Type B pancreatic cell (in vitro differentiated cells): ENCODE measurements around the gene OR1F1. TPM values are rescaled to one million over a fixed set of nuclear protein-coding genes. Genes with fewer than 3 reads are reported as not detected.

Source experiments
- DNase-seq: peaks from one replicate; pipeline ENCODE4 v3.0.0; 2021; ENCODE audit warnings: mixed read lengths; ENCODE audit not compliant: unreplicated experiment; ENCODE audit errors: extremely low spot score
- H3K27ac Mint-ChIP-seq: 2 replicates; pipeline ENCODE4 v1.8.0; 2021; ENCODE audit warnings: mild to moderate bottlenecking, mixed read lengths
- H3K27me3 Mint-ChIP-seq: 2 replicates; pipeline ENCODE4 v1.8.0; 2021; ENCODE audit warnings: mixed read lengths
- H3K36me3 Mint-ChIP-seq: 2 replicates; pipeline ENCODE4 v1.8.0; 2021; ENCODE audit warnings: mixed read lengths
- H3K4me1 Mint-ChIP-seq: one replicate; pipeline ENCODE4 v1.8.0; 2021; ENCODE audit warnings: mixed read lengths; ENCODE audit not compliant: unreplicated experiment
- H3K4me3 Mint-ChIP-seq: 2 replicates; pipeline ENCODE4 v1.8.0; 2021; ENCODE audit warnings: mild to moderate bottlenecking, mixed read lengths
- H3K9me3 Mint-ChIP-seq: 2 replicates; pipeline ENCODE4 v1.8.0; 2021; ENCODE audit warnings: mixed read lengths
- total RNA-seq: library from RNA; stranded (reverse); gene quantifications from 2 replicates; pipeline ENCODE4 v1.2.1, GENCODE V29; 2021; ENCODE audit warnings: low replicate concordance
- TF ChIP-seq, protein P1 (sequence below): fragments of 200-600 bp; sonication (generic); conservative IDR thresholded peaks from 2 replicates; pipeline ENCODE4 v1.5.0; 2021; ENCODE audit warnings: antibody characterized with exemption, mild to moderate bottlenecking

The OR1F1 gene
- total RNA-seq, 1 donor from 2014 or later = 0.34 TPM

DNA sequence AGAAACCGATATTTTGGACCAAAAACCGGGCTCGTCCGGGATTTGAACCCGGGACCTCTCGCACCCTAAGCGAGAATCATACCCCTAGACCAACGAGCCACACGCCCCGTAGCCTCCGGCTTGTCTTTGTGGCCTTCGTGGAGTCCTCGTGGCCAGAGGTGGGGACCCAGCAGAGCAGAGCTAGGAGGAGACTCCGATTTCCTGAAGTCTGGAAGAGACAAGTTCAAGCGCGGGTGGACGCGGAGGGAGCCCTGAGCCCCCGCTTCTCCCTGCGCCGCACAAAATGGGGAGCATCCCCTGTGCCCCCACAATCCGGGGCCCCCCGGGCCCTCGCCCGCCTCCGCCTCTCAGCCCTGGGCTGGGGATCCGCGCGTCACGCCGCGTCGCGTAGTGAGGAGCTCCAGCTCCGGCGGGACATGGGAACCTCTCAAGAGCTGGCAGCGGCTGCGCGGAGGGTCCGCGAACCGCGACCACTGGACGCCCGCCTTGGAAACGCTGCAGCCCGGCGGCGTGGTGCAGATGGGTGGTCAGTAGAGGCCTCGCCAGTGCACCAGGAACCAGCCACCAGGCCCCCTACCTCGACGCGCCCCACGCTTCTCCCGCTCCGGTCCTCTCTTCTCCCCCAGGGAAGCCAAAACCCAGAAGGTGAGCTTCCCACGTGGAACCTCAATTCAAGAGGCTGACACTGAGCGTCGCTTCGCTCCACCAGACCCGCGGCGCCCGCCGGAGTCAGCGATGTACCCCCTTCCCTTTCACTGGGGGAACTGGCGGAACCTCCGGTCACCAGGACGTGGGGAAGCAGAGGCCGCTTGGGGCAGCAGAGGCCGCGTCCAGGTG, 5.2 kb upstream of the OR1F1 start:
- TF ChIP-seq, protein P1, sequence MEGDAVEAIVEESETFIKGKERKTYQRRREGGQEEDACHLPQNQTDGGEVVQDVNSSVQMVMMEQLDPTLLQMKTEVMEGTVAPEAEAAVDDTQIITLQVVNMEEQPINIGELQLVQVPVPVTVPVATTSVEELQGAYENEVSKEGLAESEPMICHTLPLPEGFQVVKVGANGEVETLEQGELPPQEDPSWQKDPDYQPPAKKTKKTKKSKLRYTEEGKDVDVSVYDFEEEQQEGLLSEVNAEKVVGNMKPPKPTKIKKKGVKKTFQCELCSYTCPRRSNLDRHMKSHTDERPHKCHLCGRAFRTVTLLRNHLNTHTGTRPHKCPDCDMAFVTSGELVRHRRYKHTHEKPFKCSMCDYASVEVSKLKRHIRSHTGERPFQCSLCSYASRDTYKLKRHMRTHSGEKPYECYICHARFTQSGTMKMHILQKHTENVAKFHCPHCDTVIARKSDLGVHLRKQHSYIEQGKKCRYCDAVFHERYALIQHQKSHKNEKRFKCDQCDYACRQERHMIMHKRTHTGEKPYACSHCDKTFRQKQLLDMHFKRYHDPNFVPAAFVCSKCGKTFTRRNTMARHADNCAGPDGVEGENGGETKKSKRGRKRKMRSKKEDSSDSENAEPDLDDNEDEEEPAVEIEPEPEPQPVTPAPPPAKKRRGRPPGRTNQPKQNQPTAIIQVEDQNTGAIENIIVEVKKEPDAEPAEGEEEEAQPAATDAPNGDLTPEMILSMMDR = peak; percentile 41
- Mint-ChIP-seq H3K36me3 (no peaks in the 10 kb centered on the region), H3K9me3 (no peaks in the 10 kb centered on the region), H3K27me3 (peaks cover 94% of the 10 kb centered on the region), H3K27ac (peak overlapping the region; percentile 83), H3K4me1 (peaks cover 17% of the 10 kb centered on the region), H3K4me3 (peak overlapping the region; percentile 91)
- DNase-seq = no peak

DNA sequence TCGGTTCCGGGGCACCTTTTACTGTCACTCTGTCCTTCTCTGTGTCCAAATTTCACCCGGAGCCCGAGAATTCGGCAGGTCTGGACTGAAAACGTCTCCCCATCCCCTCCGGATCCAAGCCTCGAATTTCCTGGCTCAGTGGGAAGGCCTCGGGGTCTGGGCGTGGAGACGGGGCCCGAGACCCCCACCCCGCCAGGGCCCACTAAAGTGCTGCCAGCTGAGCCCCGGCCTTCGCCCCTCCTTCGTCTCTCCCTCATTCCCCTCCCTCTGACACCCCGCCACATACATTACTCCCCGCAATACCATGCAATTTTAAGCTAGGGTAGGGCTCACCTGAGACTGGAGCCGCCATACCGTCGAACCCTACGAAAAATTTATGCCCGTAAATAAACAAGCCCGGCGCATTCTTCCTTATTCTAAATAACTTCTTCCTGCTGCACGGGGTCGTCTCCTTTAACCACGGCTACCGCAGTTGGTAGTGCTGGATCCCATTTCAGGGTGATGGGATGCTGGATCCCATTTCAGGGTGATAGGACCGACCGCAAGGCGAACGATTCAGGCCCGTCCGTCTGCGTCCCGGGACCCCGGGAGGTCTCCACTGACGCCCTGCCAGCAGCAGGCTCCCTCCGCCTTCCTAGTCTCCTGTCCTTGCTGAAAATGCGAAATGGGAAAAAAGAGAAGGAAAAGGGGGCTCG, 4.4 kb upstream of the OR1F1 start:
- Mint-ChIP-seq H3K4me3 (peak overlapping the region; percentile 91), H3K4me1 (peaks cover 17% of the 10 kb centered on the region), H3K9me3 (no peaks in the 10 kb centered on the region), H3K27ac (peak overlapping the region; percentile 63), H3K27me3 (peaks cover 93% of the 10 kb centered on the region), H3K36me3 (no peaks in the 10 kb centered on the region)
- no peak for DNase-seq
- TF ChIP-seq, protein P1 = no peak

DNA sequence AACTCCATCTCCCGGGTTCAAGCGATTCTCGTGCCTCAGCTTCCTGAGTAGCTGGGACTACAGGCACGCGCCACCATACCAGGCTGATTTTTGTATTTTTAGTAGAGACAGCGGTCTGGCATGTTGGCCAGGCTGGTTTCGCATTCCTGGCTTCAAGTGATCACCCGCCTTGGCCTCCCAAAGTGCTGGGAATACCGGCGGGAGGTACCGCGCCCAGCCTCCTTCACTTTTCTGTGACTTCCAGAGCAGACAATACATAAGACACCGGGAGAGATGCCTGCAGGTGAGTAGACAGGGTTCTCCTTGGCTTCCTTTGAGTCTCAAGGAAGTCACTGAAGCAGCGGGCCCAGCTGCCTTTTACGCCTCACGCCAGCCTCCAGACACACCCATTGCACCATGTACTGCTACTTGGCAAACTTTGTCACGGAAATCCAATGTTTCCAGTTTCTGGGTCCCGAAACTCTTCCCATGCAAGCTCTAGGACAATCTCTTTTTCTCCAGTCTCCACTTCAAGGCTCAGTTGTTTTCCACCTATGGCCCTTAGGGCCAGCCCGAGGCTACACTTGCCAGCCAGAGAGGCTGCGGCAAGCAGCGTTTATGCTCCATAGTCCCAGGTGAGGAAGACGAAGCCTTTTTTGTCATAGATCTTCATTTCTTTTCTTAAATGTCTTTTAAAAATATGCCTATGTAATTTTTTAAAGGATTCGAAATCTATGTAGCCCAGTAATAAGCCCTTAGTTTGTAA, 886 bp upstream of the OR1F1 start:
- peak overlapping the region; percentile 94 for H3K4me3 Mint-ChIP-seq
- H3K36me3 Mint-ChIP-seq = no peaks in the 10 kb centered on the region
- no peaks in the 10 kb centered on the region for H3K9me3 Mint-ChIP-seq
- TF ChIP-seq, protein P1 = no peak
- peak overlapping the region; percentile 79 for H3K27ac Mint-ChIP-seq
- peaks cover 30% of the 10 kb centered on the region for H3K4me1 Mint-ChIP-seq
- no peak for DNase-seq
- peaks cover 94% of the 10 kb centered on the region for H3K27me3 Mint-ChIP-seq

DNA sequence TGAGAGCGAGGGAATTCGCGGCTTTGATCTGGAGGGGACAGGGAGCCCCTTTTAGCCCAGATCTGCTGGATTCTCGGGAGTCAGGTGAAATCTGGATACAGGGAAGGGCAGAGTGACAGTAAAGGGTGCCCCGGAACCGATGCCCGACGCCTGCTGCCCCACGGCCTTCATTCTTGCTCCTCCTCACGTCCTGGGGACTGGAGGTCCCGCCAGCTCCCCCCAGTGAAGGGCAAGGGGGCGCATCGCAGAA, 596 bp downstream of the OR1F1 start:
- H3K27me3 Mint-ChIP-seq = peaks cover 88% of the 10 kb centered on the region
- DNase-seq = no peak
- no peaks in the 10 kb centered on the region for H3K9me3 Mint-ChIP-seq
- H3K36me3 Mint-ChIP-seq = no peaks in the 10 kb centered on the region
- peak overlapping the region; percentile 94 for H3K4me3 Mint-ChIP-seq
- peak overlapping the region; percentile 63 for H3K27ac Mint-ChIP-seq
- peaks cover 26% of the 10 kb centered on the region for H3K4me1 Mint-ChIP-seq
- TF ChIP-seq, protein P1 = no peak

DNA sequence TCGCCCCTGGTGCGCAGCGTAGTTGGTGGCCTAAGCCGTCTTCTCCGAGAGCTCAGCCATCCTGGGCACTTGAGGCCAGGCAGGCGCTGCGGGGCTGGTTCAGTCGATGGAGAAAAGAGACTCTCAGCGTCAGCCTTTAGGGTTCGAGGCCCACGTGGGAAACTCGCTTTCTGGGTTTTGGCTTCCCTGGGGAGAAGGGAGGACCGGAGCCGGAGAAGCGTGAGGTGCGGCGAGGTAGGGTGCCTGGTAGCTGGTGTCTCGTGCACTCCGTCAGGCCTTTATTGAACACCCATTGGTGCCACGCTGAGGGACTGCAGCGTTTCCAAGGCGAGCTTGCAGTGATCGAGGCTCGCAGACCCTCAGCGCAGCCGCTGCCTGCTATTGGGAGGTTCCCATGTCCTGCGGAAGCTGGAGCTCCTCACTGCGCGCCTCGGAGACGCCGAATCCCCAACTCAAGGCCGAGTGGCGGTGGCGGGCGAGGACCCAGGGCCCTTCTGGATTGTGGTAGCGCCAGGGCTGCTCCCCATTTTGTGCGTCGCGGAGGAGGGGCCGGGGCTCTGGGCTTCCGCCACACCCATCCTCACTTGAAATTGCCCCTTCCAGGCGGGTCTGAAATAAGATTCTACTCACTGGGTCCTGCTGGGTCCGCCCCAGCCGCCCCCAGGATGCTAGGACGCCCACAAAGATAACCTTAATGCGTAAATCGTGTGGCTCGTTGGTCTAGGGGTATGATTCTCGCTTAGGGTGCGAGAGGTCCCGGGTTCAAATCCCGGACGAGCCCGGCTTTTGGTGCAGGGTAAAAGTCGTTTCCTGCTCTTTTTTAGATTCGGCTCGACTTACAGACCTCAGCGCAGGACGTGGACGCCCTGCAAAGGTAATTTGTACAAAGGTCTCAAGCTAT, 1.2 kb downstream of the OR1F1 start:
- H3K9me3 Mint-ChIP-seq = no peaks in the 10 kb centered on the region
- H3K36me3 Mint-ChIP-seq = no peaks in the 10 kb centered on the region
- peak overlapping the region; percentile 94 for H3K4me3 Mint-ChIP-seq
- H3K27me3 Mint-ChIP-seq = peaks cover 88% of the 10 kb centered on the region
- no peak for DNase-seq
- peaks cover 20% of the 10 kb centered on the region for H3K4me1 Mint-ChIP-seq
- TF ChIP-seq, protein P1 = no peak
- peak overlapping the region; percentile 63 for H3K27ac Mint-ChIP-seq
